NCI-H1930 (cell line): ENCODE data around the gene GINS3.
"Not testable (repeated sequence)": the region's sequence is repeated elsewhere in the genome, so short reads cannot be mapped to it uniquely, and the experiment has no call there.

Experiments
- DNase-seq, 2 experiments: peaks; one replicate each; lab custom pipeline; 2025; lab: John Stamatoyannopoulos, UW

Gene GINS3

GRCh38 chr16:58389724-58390123 is 2.5 kb upstream of the GINS3 start:
- no peak for DNase-seq

GRCh38 chr16:58393138-58393504 is 850 bp downstream of the GINS3 start:
- no peak for DNase-seq

GRCh38 chr16:58396897-58397296 is 4.6 kb downstream of the GINS3 start:
- not testable (repeated sequence) for DNase-seq

- DNase-seq, result no peak
These were observed 7.7 kb downstream of the GINS3 start for GRCh38 chr16:58399718-58400633.

GRCh38 chr16:58401305-58401704 is 9.0 kb downstream of the GINS3 start:
- DNase-seq, result not testable (repeated sequence)

GRCh38 chr16:58402796-58403195 is 10.5 kb downstream of the GINS3 start:
- no peak for DNase-seq

GRCh38 chr16:58409316-58409973 is 17.2 kb downstream of the GINS3 start:
- no peak for DNase-seq

GRCh38 chr16:58411336-58411735 is 19.1 kb downstream of the GINS3 start:
- no peak for DNase-seq

GRCh38 chr16:58411736-58412614 is 19.7 kb downstream of the GINS3 start:
- no peak for DNase-seq

GRCh38 chr16:58412615-58412970 is 20.3 kb downstream of the GINS3 start:
- DNase-seq, result not testable (repeated sequence)

- no peak for DNase-seq
These were observed 21.1 kb downstream of the GINS3 start for GRCh38 chr16:58413359-58413758.

GRCh38 chr16:58415003-58415402 is 22.7 kb downstream of the GINS3 start:
- DNase-seq, result no peak

GRCh38 chr16:58415961-58416360 is 23.7 kb downstream of the GINS3 start:
- DNase-seq, result not testable (repeated sequence)

GRCh38 chr16:58417035-58417434 is 24.8 kb downstream of the GINS3 start:
- no peak for DNase-seq

GRCh38 chr16:58417600-58417999 is 25.3 kb downstream of the GINS3 start:
- no peak for DNase-seq

- no peak for DNase-seq
These were observed 25.8 kb downstream of the GINS3 start for GRCh38 chr16:58418026-58418425.

- DNase-seq, result no peak
These were observed 26.3 kb downstream of the GINS3 start for GRCh38 chr16:58418601-58419000.

- no peak for DNase-seq
These were observed 27.1 kb downstream of the GINS3 start for GRCh38 chr16:58419241-58419990.

- no peak for DNase-seq
These were observed 28.8 kb downstream of the GINS3 start for GRCh38 chr16:58421059-58421458.

- no peak for DNase-seq
These were observed 29.3 kb downstream of the GINS3 start for GRCh38 chr16:58421529-58421928.

- no peak for DNase-seq
These were observed 30.5 kb downstream of the GINS3 start for GRCh38 chr16:58422809-58423208.

GRCh38 chr16:58425245-58425644 is 33.0 kb downstream of the GINS3 start:
- DNase-seq, result no peak
